ENCODE measurements around the gene CGB7. TPM values are rescaled to one million over a fixed set of nuclear protein-coding genes. Genes with fewer than 3 reads are reported as not detected.

The CGB7 gene
- total and polyA plus RNA-seq, 2 of the 13 experiments (the other 11 are each of a cell fraction or from before 2014, with no cell fraction given): 0.07 TPM; not detected in 1

GRCh38 chr19:49085020-49085867, 27.7 kb upstream of the CGB7 start, which contains the start of gene SNRNP70 (continued):
- TF ChIP-seq ZHX2 (IDR thresholded peaks at IDR 0.05; ENCODE audit: low read depth) (no peak), ZHX2 (CRISPR knock-in tag; IDR thresholded peaks at IDR 0.05; ENCODE audit: borderline replicate concordance) (0 out of 2 replicates have a peak, but pooled peaks have one; percentile 47), HNRNPLL (IDR thresholded peaks at IDR 0.05; ENCODE audit: low read depth, low read length, poor library complexity, severe bottlenecking) (peak; percentile 84), RELA (CRISPR knock-in tag; IDR thresholded peaks at IDR 0.05) (0 out of 2 replicates have a peak, but pooled peaks have one; percentile 76), FOSL2 (CRISPR knock-in tag; IDR thresholded peaks at IDR 0.05) (0 out of 2 replicates have a peak, but pooled peaks have one; percentile 13), ZNF510 (CRISPR knock-in tag; IDR thresholded peaks at IDR 0.05; ENCODE audit: low read depth) (no peak), EEA1 (CRISPR knock-in tag; IDR thresholded peaks at IDR 0.05; ENCODE audit: borderline replicate concordance) (peak; percentile 80; the same call in 1 of the 2 replicates), ZNF350 (CRISPR knock-in tag; IDR thresholded peaks at IDR 0.05; ENCODE audit: borderline replicate concordance, low read depth) (peak; percentile 65), NR2F6 (IDR thresholded peaks at IDR 0.05) (no peak), NR2F6 (CRISPR knock-in tag; IDR thresholded peaks at IDR 0.05) (no peak; the same call in 1 of the 2 replicates), YEATS2 (CRISPR knock-in tag; IDR thresholded peaks at IDR 0.05; ENCODE audit: borderline replicate concordance) (peak; percentile 95), FOXC1 (CRISPR knock-in tag; IDR thresholded peaks at IDR 0.05; ENCODE audit: borderline replicate concordance) (peak; percentile 82; the same call in 1 of the 2 replicates), ZNF7 (CRISPR knock-in tag; IDR thresholded peaks at IDR 0.05) (no peak), CREB3 (CRISPR knock-in tag; IDR thresholded peaks at IDR 0.05) (peak; percentile 28; the same call in 1 of the 2 replicates), EP300 (IDR thresholded peaks at IDR 0.05; ENCODE audit: low read depth in 2 of 2, low read length in 2 of 2) (0 out of 4 replicates have a peak, but pooled peaks of 1 of the 2 experiments have one; percentile 19), EP300 (CRISPR knock-in tag; IDR thresholded peaks at IDR 0.05; ENCODE audit: borderline replicate concordance) (no peak), MAFF (IDR thresholded peaks at IDR 0.05; ENCODE audit: low read depth, low read length) (no peak), ZNF574 (CRISPR knock-in tag; IDR thresholded peaks at IDR 0.05) (peak; percentile 78), DDIT3 (CRISPR knock-in tag; IDR thresholded peaks at IDR 0.05) (no peak)
